RWPE2 (cell line): ENCODE results near the gene LAPTM5.

ENCODE experiments used
- ATAC-seq: fragments of 200-7000 bp; cut with Tn5 transposase; 3 replicates; pipeline ENCODE4 v1.9.1; 2021; ENCODE audit warnings: low read depth
- DNase-seq: peaks from one replicate; pipeline ENCODE4 v3.0.0-alpha.2; 2020; ENCODE audit warnings: low spot score
- H3K27ac ChIP-seq: fragments of 450-650 bp; 2 replicates; pipeline ENCODE4 v1.5.1; 2017; ENCODE audit warnings: mild to moderate bottlenecking; ENCODE audit not compliant: poor library complexity, severe bottlenecking
- H3K27me3 ChIP-seq: fragments of 250-450 bp; sonication (Bioruptor Pico); 2 replicates; pipeline ENCODE4 v1.5.1; 2021; ENCODE audit warnings: mild to moderate bottlenecking, moderate library complexity; ENCODE audit not compliant: insufficient read depth, poor library complexity, severe bottlenecking
- H3K36me3 ChIP-seq: fragments of 250-450 bp; sonication (Bioruptor Pico); 2 replicates; pipeline ENCODE4 v1.5.1; 2020; ENCODE audit warnings: low read depth, mild to moderate bottlenecking, moderate library complexity
- H3K4me1 ChIP-seq: fragments of 250-450 bp; sonication (Bioruptor Pico); 2 replicates; pipeline ENCODE4 v1.5.1; 2021; ENCODE audit warnings: mild to moderate bottlenecking, moderate library complexity; ENCODE audit not compliant: insufficient read depth, poor library complexity, severe bottlenecking
- H3K4me3 ChIP-seq: fragments of 250-450 bp; sonication (Bioruptor Pico); 2 replicates; pipeline ENCODE4 v1.5.1; 2021; ENCODE audit warnings: mild to moderate bottlenecking, moderate library complexity; ENCODE audit not compliant: severe bottlenecking
- H3K9me3 ChIP-seq: fragments of 250-450 bp; sonication (Bioruptor Pico); 2 replicates; pipeline ENCODE4 v1.5.1; 2021; ENCODE audit warnings: mild to moderate bottlenecking, moderate library complexity; ENCODE audit not compliant: severe bottlenecking
- TF ChIP-seq, protein P1 (sequence below): fragments of 450-650 bp; IDR thresholded peaks from one replicate; pipeline ENCODE4 v1.5.1; 2017; ENCODE audit warnings: mild to moderate bottlenecking, moderate library complexity; ENCODE audit not compliant: poor library complexity, severe bottlenecking

LAPTM5 gene

DNA sequence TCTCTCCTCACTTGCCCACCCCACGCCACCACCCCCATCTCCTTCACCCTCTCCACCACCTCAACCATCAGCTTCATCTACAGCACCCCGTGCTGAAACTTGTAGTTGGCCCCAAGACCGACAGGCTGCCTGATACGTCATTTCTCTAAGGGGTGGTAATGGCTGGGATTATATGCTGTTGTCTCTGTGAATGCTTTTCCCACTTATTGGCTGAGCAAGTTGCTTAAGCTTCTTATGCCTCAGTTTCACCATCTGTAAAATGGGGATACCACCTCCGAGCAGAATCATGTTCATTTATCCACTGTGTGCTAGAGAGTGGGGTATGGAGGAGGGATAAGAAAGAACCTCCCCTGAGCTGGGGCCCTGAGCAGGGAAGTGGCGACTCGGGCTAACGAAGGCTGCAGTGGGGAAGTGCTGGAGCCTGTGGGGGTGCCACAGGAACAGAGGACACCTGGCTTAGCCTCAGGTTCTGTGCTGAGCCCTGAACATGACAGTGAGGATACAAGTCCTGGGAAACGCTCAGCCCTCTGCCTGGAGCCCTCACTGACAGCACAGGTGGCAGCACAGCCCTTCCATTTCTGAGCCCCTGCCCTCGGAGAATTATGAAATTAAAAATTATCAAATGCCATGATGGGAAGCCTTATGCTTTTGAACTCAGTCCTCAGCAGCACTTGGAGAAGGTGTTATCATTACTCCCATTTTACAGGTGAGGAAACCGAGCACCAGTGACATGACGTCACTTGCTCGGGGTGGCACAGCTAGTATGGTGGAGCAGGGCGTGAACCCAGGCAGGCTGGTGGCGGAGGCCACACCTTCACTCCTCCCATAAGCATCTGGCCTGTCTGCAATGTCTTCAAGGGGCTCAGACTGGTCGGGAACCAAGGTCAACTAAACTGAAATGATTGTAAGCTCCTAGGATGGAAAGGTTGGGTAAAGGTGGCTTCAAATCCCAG lies 37.0 kb downstream of the LAPTM5 start:
- ATAC-seq (no peak), DNase-seq (no peak)
- no peaks in the 10 kb centered on the region for H3K4me1 ChIP-seq

DNA sequence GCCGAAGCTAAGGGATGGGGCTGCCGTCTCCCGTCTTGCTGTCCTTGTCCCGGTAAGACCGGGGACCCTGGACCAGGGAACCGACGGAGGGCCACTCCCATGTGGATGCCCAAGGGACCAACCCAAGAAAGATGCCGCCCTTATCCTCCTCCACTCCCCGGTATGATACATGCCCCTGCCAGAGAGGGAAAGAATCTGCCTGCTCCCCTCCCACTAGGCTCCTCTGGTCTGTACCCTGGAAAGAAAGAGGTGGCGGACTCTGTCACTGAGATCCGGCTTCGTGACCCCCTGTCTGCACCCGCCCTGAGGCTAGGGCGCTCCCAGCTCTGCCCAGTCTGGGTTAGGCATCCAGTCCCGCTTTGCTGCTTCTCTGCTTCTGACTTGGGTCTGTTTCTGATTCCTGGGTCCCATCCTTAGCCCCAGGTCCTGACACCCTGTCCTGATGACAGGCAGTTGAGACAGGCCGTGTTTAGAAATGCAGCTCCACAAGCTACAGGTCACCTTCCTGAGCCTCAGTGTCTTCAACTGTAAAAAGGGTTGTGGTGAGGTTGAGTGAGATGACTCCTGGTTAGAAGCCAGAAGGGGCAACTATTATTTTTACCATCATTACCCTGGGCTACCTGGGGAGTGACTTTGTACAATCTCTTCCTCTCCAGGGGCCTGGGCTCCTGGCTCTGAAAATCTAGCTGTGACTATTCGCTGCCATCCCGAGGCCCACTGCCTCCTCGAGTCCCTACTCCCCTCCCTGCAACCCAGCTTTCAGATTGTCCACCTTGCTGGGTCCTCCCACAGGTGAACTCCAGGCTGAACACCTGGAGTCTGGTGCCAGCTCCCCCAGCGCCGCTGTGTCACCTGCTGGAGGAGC lies 37.9 kb downstream of the LAPTM5 start:
- Histone ChIP-seq H3K4me1 (no peaks in the 10 kb centered on the region), H3K4me3 (peak overlapping the region; percentile 48), H3K27ac (peak overlapping the region; percentile 70), H3K9me3 (no peaks in the 10 kb centered on the region), H3K27me3 (no peaks in the 10 kb centered on the region), H3K36me3 (no peaks in the 10 kb centered on the region)
- peak; percentile 16; the same call in 2 of the 3 replicates for ATAC-seq
- TF ChIP-seq, protein P1, sequence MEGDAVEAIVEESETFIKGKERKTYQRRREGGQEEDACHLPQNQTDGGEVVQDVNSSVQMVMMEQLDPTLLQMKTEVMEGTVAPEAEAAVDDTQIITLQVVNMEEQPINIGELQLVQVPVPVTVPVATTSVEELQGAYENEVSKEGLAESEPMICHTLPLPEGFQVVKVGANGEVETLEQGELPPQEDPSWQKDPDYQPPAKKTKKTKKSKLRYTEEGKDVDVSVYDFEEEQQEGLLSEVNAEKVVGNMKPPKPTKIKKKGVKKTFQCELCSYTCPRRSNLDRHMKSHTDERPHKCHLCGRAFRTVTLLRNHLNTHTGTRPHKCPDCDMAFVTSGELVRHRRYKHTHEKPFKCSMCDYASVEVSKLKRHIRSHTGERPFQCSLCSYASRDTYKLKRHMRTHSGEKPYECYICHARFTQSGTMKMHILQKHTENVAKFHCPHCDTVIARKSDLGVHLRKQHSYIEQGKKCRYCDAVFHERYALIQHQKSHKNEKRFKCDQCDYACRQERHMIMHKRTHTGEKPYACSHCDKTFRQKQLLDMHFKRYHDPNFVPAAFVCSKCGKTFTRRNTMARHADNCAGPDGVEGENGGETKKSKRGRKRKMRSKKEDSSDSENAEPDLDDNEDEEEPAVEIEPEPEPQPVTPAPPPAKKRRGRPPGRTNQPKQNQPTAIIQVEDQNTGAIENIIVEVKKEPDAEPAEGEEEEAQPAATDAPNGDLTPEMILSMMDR, result peak; percentile 63
- DNase-seq, result no peak

More for the DNA sequence above, 37.0 kb downstream of the LAPTM5 start:
- TF ChIP-seq, protein P1, result no peak
- Histone ChIP-seq H3K27me3 (no peaks in the 10 kb centered on the region), H3K9me3 (no peaks in the 10 kb centered on the region), H3K4me3 (no peak overlapping the region), H3K27ac (no peak overlapping the region), H3K36me3 (no peaks in the 10 kb centered on the region)

DNA sequence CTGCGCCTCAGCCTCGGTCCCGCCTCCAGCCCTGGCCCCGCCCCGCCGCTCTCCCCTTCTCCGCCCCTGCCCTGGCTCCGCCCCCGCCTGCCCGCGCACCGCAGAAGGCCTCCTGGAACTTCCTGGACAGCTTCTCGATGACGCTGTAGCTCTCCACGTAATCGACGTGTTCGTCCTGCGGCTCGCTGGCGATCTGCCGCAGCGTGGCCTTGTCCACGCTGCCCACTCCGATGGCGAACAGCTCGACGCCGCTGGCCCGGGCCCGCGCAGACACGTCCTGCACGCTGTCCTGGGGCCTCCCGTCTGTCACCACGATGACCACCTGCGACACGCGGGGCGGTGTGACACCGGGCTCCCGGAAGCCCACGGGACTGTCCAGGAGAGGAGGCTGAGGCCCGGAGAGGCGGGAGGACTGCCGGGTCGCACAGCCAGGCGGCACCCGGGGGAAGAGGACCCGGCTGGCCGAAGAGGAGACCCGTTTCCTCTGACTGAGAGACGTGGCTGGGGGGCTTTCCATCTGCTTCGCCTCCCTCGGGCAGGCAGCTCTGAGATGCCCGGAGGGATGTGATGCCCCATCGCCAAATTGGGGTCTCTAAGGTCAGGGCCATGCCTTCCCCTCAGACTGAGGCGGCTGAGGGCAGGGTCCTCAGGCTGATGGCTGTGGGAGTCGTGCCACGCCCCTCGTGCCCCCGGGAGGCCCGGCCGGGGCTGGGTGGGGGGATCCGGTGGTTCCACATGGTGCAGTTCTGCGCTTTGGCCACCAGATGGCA lies 38.8 kb downstream of the LAPTM5 start:
- TF ChIP-seq, protein P1, result peak; percentile 92
- H3K27ac ChIP-seq, result peak overlapping the region; percentile 70
- H3K4me1 ChIP-seq, result no peaks in the 10 kb centered on the region
- H3K36me3 ChIP-seq, result no peaks in the 10 kb centered on the region
- peak overlapping the region; percentile 48 for H3K4me3 ChIP-seq
- peak; percentile 65 for ATAC-seq
- DNase-seq, result peak; percentile 97
- H3K9me3 ChIP-seq, result no peaks in the 10 kb centered on the region
- H3K27me3 ChIP-seq, result no peaks in the 10 kb centered on the region

DNA sequence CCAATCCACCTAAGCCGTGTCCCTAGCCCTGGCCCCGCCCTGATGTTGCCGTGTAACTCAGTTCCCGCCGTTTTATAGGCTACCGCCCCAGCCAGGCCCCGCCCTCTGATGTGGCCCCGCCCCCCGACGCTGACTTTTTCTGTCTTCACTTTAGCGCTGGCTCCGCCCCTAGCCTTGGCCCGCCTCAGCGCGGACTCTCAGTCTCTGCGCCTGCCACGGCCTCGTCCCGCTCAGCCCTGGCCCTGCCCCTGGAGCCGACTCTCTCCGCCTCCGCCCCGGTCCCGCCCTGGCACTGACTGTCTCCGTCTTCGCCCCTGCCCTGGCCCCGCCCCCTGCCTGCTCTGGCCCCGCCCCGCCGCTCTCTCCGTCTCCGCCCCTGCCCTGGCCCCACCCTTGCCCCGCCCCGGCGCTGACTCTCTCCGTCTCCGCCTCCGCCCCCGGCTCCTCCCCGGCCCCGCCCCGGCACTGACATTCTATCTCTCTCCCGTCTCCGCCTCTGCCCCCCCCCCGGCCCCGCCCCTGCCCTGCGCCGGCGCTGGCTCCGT lies 39.4 kb downstream of the LAPTM5 start:
- Histone ChIP-seq H3K4me1 (no peaks in the 10 kb centered on the region), H3K36me3 (no peaks in the 10 kb centered on the region), H3K4me3 (peak overlapping the region; percentile 35), H3K27me3 (no peaks in the 10 kb centered on the region), H3K27ac (peak overlapping the region; percentile 70), H3K9me3 (no peaks in the 10 kb centered on the region)
- TF ChIP-seq, protein P1, result no peak
- DNase-seq, result peak; percentile 98
- ATAC-seq, result peak; percentile 89
